OCI-LY7 (cell line): ENCODE measurements around the gene SLC43A1. TPM values are rescaled to one million over a fixed set of nuclear protein-coding genes. Genes with fewer than 3 reads are reported as not detected.

ENCODE experiments used
- BruUV-seq: library from RNA; stranded (reverse); fragments of 400-500 nt; replicated peaks from 2 replicates; lab custom pipeline; 2021; lab: Mats Ljungman, UMichigan
- CTCF ChIA-PET: fragments of 300-600 bp; sonication (Branson Sonifier 250); formaldehyde crosslinking; loops from one replicate; lab custom pipeline; 2022; ENCODE audit warnings: antibody characterized with exemption; ENCODE audit not compliant: unreplicated experiment; lab: Charles Lee
- POLR2A ChIA-PET: fragments of 300-600 bp; sonication (Branson Sonifier 250); formaldehyde crosslinking; loops from one replicate; lab custom pipeline; 2022; ENCODE audit warnings: antibody characterized with exemption; lab: Charles Lee
- DNase-seq: peaks from one replicate; pipeline ENCODE4 v3.0.0-alpha.2; 2015; ENCODE audit warnings: low spot score
- H2AFZ ChIP-seq: fragments of 200-600 bp; sonication (generic), shearing (Covaris generic); 2 replicates; pipeline ENCODE4 v1.6.1; 2014; ENCODE audit warnings: mild to moderate bottlenecking, antibody characterized with exemption, low read length, moderate library complexity
- H3K27ac ChIP-seq: fragments of 200-600 bp; sonication (generic); 2 replicates; pipeline ENCODE4 v1.5.1; 2014; ENCODE audit warnings: mixed run types, low read depth, mild to moderate bottlenecking, moderate library complexity, low read length, inconsistent platforms; ENCODE audit not compliant: poor library complexity, severe bottlenecking
- H3K36me3 ChIP-seq: fragments of 200-600 bp; sonication (generic); 2 replicates; pipeline ENCODE4 v1.6.1; 2014; ENCODE audit warnings: mild to moderate bottlenecking, antibody characterized with exemption, low read length, moderate library complexity, mixed read lengths; ENCODE audit not compliant: insufficient read depth
- H3K4me1 ChIP-seq: fragments of 200-600 bp; sonication (generic); 2 replicates; pipeline ENCODE4 v1.5.1; 2014; ENCODE audit warnings: mild to moderate bottlenecking, low read length; ENCODE audit not compliant: insufficient read depth, poor library complexity, severe bottlenecking
- H3K4me2 ChIP-seq: fragments of 200-600 bp; sonication (generic); 2 replicates; pipeline ENCODE4 v1.6.1; 2014; ENCODE audit warnings: mild to moderate bottlenecking, low read length
- H3K4me3 ChIP-seq: fragments of 200-600 bp; sonication (generic); 2 replicates; pipeline ENCODE4 v1.5.1; 2014; ENCODE audit warnings: mild to moderate bottlenecking, low read depth, low read length; ENCODE audit not compliant: poor library complexity, severe bottlenecking
- H3K79me2 ChIP-seq: fragments of 200-600 bp; sonication (generic); 2 replicates; pipeline ENCODE4 v1.6.1; 2016; ENCODE audit warnings: low read depth, mild to moderate bottlenecking, low read length, moderate library complexity, mixed read lengths; ENCODE audit not compliant: insufficient read depth
- H3K9me2 ChIP-seq: fragments of 200-600 bp; sonication (generic); 2 replicates; pipeline ENCODE4 v1.6.1; 2016; ENCODE audit warnings: mild to moderate bottlenecking, low read length, mixed read lengths; ENCODE audit not compliant: insufficient read depth
- H3K9me3 ChIP-seq: fragments of 200-600 bp; sonication (generic); 2 replicates; pipeline ENCODE4 v1.6.1; 2014; ENCODE audit warnings: mild to moderate bottlenecking, mixed run types, low read length, mixed read lengths
- H4K20me1 ChIP-seq: fragments of 200-600 bp; sonication (generic); 2 replicates; pipeline ENCODE4 v1.6.1; 2014; ENCODE audit warnings: mild to moderate bottlenecking, antibody characterized with exemption, low read length, moderate library complexity, mixed read lengths; ENCODE audit not compliant: insufficient read depth
- EZH2phosphoT487 ChIP-seq: fragments of 200-600 bp; sonication (generic); IDR thresholded peaks from 2 replicates; pipeline ENCODE4 v1.6.1; 2018; ENCODE audit warnings: low read depth, borderline replicate concordance, mild to moderate bottlenecking, mixed run types, antibody characterized with exemption, low read length, moderate library complexity, mixed read lengths
- intact Hi-C: fragments of 100-400 bp; cut with micrococcal nuclease; formaldehyde crosslinking; loops from one replicate; pipeline ENCODE4 v1.10.0; 2022; ENCODE audit not compliant: unreplicated experiment
- total RNA-seq, 2 experiments: library from RNA; depleted of rRNA in 1 of 2; stranded (reverse); fragments of >200 nt in 1 of 2; shearing (Covaris generic) in 1 of 2; gene quantifications; 2 replicates each; pipeline ENCODE4 v1.2.3, GENCODE V29; 2014 to 2022
- TF ChIP-seq, protein P1 (sequence below): fragments of 200-600 bp; sonication (generic); conservative IDR thresholded peaks from 2 replicates; pipeline ENCODE4 v1.5.1; 2014; ENCODE audit warnings: mild to moderate bottlenecking, antibody characterized with exemption, low read length, moderate library complexity, mixed read lengths

Gene SLC43A1
- total RNA-seq, 2 experiments from 2014 or later: 61.1 to 78.6 TPM

DNA sequence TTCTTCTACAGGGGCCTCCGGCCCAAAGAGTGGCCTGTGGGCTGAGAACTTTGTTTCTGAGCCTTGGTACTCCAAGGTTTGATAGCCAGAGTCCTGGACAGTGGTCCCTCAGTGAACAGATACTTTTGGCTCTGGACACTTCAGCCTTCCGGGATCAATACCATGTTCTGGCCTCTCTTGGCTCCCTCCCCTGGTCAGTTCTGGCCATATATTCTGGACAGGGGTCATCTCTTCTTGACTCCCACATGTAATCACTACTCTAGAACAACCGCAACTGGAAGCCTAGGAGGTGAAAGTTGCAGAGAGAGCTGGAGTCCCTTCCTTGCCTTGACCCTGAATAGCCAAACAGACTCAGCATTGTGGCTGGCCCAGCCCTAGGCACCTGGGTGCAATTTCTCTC lies 52.9 kb downstream of the SLC43A1 start:
- ChIA-PET CTCF (no interaction called here), POLR2A (no interaction called here)
- intact Hi-C loops: loop anchor here (10.0 kb wide), 1 partner anchor 1052 kb away; no protein-coding TSS in a partner anchor
- H3K4me1 ChIP-seq: peaks cover 26% of the 10 kb centered on the region
- no TSS peak for BruUV-seq
- no peaks in the 10 kb centered on the region for H3K9me3 ChIP-seq
- no peak for TF ChIP-seq EZH2phosphoT487
- TF ChIP-seq, protein P1, sequence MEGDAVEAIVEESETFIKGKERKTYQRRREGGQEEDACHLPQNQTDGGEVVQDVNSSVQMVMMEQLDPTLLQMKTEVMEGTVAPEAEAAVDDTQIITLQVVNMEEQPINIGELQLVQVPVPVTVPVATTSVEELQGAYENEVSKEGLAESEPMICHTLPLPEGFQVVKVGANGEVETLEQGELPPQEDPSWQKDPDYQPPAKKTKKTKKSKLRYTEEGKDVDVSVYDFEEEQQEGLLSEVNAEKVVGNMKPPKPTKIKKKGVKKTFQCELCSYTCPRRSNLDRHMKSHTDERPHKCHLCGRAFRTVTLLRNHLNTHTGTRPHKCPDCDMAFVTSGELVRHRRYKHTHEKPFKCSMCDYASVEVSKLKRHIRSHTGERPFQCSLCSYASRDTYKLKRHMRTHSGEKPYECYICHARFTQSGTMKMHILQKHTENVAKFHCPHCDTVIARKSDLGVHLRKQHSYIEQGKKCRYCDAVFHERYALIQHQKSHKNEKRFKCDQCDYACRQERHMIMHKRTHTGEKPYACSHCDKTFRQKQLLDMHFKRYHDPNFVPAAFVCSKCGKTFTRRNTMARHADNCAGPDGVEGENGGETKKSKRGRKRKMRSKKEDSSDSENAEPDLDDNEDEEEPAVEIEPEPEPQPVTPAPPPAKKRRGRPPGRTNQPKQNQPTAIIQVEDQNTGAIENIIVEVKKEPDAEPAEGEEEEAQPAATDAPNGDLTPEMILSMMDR: no peak
- no peaks in the 10 kb centered on the region for H4K20me1 ChIP-seq
- no peak for DNase-seq
- no peak overlapping the region for H3K4me3 ChIP-seq
- H3K4me2 ChIP-seq: no peak overlapping the region
- no peak overlapping the region for H2AFZ ChIP-seq
- no peak overlapping the region for H3K27ac ChIP-seq
- no peaks in the 10 kb centered on the region for H3K36me3 ChIP-seq
- H3K9me2 ChIP-seq: no peaks in the 10 kb centered on the region
- H3K79me2 ChIP-seq: no peaks in the 10 kb centered on the region

DNA sequence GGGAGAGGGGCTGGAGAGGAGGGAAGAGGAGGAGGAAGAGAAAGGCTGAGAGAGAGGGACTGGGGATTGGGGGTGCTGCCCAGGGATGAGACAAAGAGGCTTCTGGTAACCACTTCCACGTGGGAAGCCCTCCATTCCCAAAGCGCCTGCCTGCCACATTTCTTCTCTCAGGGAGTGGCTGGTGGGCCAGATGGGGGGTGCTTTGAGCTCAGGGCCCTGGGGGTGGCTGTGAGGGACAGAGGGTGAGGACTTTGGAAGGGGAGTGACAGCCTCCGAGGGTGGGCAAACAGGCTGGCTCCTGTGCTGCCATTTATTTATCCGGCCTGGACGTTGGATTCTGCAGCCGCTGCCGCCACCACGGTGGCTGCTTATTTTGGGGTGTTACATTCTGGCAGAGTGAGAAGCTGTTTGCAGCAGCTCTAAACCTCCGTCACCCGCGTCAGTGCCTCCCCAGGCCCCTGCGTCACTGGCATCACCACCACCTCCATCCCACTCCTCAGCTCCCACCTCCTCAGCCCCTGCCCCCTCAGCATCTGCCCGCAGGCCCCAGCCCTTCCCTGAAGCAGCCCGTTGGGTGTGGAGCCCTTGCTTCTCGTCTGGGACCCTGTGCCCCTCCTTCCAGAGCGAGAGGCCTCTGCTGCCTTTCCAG lies 53.5 kb downstream of the SLC43A1 start:
- peaks cover 27% of the 10 kb centered on the region for H3K4me1 ChIP-seq
- no TSS peak for BruUV-seq

More for the DNA sequence above, 53.5 kb downstream of the SLC43A1 start:
- no peaks in the 10 kb centered on the region for H3K9me2 ChIP-seq
- no peak for DNase-seq
- TF ChIP-seq EZH2phosphoT487: no peak
- TF ChIP-seq, protein P1: no peak
- POLR2A ChIA-PET: no interaction called here
- intact Hi-C loops: loop anchor here (2.0 to 10.0 kb wide), 2 partner anchors 19 to 1053 kb away; no protein-coding TSS in a partner anchor
- no peaks in the 10 kb centered on the region for H3K79me2 ChIP-seq
- H3K36me3 ChIP-seq: no peaks in the 10 kb centered on the region
- H3K27ac ChIP-seq: no peak overlapping the region
- no peak overlapping the region for H2AFZ ChIP-seq
- H3K4me2 ChIP-seq: no peak overlapping the region
- no peak overlapping the region for H3K4me3 ChIP-seq
- H4K20me1 ChIP-seq: no peaks in the 10 kb centered on the region
- H3K9me3 ChIP-seq: no peaks in the 10 kb centered on the region
- CTCF ChIA-PET: no interaction called here
